ENCODE results near the gene PLXNB3.
A peak's percentile ranks its signal among the peaks of the same experiment; 100 is the strongest.
"Not testable (repeated sequence)": the region's sequence is repeated elsewhere in the genome, so short reads cannot be mapped to it uniquely, and the experiment has no call there.

The PLXNB3 gene

GRCh38 chrX:153794018-153794896, 30.2 kb downstream of the PLXNB3 start, which contains the start of the genes IDH3G and SSR4:
TSS of gene IDH3G (minus strand) at chrX:153794375. CDS start at chrX:153794326, 49 bp downstream.
TSS of gene SSR4 (plus strand) at chrX:153794668. CDS start at chrX:153794688, 20 bp downstream.
- peak; percentile 94 for DNase-seq

GRCh38 chrX:153794897-153795816, 31.1 kb downstream of the PLXNB3 start:
- no peak for DNase-seq

- DNase-seq, result no peak
These were observed 33.5 kb downstream of the PLXNB3 start for GRCh38 chrX:153797415-153798015.

- DNase-seq, result no peak
These were observed 35.3 kb downstream of the PLXNB3 start for GRCh38 chrX:153799326-153799725.

- no peak for DNase-seq
These were observed 36.2 kb downstream of the PLXNB3 start for GRCh38 chrX:153800177-153800722.

GRCh38 chrX:153800746-153801145, 36.7 kb downstream of the PLXNB3 start:
- DNase-seq, result no peak

- DNase-seq, result no peak
These were observed 37.6 kb downstream of the PLXNB3 start for GRCh38 chrX:153801669-153802068.

GRCh38 chrX:153802513-153803045, 38.5 kb downstream of the PLXNB3 start:
- DNase-seq, result no peak

GRCh38 chrX:153803211-153804099, 39.4 kb downstream of the PLXNB3 start:
- DNase-seq, result no peak

GRCh38 chrX:153804100-153804595, 40.1 kb downstream of the PLXNB3 start:
- DNase-seq, result no peak

- no peak for DNase-seq
These were observed 40.6 kb downstream of the PLXNB3 start for GRCh38 chrX:153804621-153805020.

GRCh38 chrX:153805436-153805835, 41.4 kb downstream of the PLXNB3 start:
- no peak for DNase-seq

- no peak for DNase-seq
These were observed 43.0 kb downstream of the PLXNB3 start for GRCh38 chrX:153806999-153807575.

GRCh38 chrX:153807976-153808375, 43.9 kb downstream of the PLXNB3 start:
- DNase-seq, result no peak

- no peak for DNase-seq
These were observed 48.2 kb downstream of the PLXNB3 start for GRCh38 chrX:153812220-153812619.

- no peak for DNase-seq
These were observed 49.1 kb downstream of the PLXNB3 start for GRCh38 chrX:153813161-153813560.

- no peak for DNase-seq
These were observed 50.7 kb downstream of the PLXNB3 start for GRCh38 chrX:153814591-153815315.

- DNase-seq, result peak; percentile 53 to 54
These were observed 53.0 kb downstream of the PLXNB3 start for GRCh38 chrX:153816831-153817690.

GRCh38 chrX:153818064-153818463, 54.0 kb downstream of the PLXNB3 start:
- DNase-seq, result not testable (repeated sequence)

All from activated T-cell treated with anti-CD3 and anti-CD28 coated beads, Interleukin-2, amount 50 U/mL, for 48 hours (primary cell).